ENCODE data around the gene RBBP5.

The RBBP5 gene

GRCh38 chr1:205129447-205130029, 7.8 kb upstream of the RBBP5 start:
- Histone ChIP-seq H2AFZ (ENCODE audit: low read length) (no peak overlapping the region), H3K4me1 (ENCODE audit: insufficient read depth, low read length, severe bottlenecking) (peaks cover 7% of the 10 kb centered on the region), H3K27ac (ENCODE audit: low read depth, low read length, poor library complexity, severe bottlenecking) (no peak overlapping the region), H3K9ac (ENCODE audit: low read length) (no peak overlapping the region), H3K4me3 (ENCODE audit: low read depth, low read length, poor library complexity, severe bottlenecking) (no peak overlapping the region), H3K27me3 (ENCODE audit: insufficient read depth, low read length) (0 out of 2 replicates have a peak, but pooled peaks cover 5% of the 10 kb centered on the region), H3K79me2 (ENCODE audit: insufficient read depth, low read length) (no peaks in the 10 kb centered on the region), H3K9me2 (ENCODE audit: low read depth, low read length) (no peaks in the 10 kb centered on the region), H3K4me2 (ENCODE audit: low read length) (no peak overlapping the region), H3F3A (ENCODE audit: insufficient read depth, low read length) (no peaks in the 10 kb centered on the region), H3K9me3 (ENCODE audit: low read length) (no peaks in the 10 kb centered on the region), H3K36me3 (ENCODE audit: insufficient read depth, low read length) (no peaks in the 10 kb centered on the region), H4K20me1 (ENCODE audit: insufficient read depth, low read length) (no peaks in the 10 kb centered on the region)
- no peak for TF ChIP-seq CTCF (IDR thresholded peaks at IDR 0.05; ENCODE audit: low read length)
- TF ChIP-seq EZH2 (IDR thresholded peaks at IDR 0.05; ENCODE audit: borderline replicate concordance, low read length), result no peak

GRCh38 chr1:205128050-205128449, 6.3 kb upstream of the RBBP5 start:
- Histone ChIP-seq H3F3A (ENCODE audit: insufficient read depth, low read length) (no peaks in the 10 kb centered on the region), H3K4me2 (ENCODE audit: low read length) (no peak overlapping the region), H3K27me3 (ENCODE audit: insufficient read depth, low read length) (0 out of 2 replicates have a peak, but pooled peaks cover 5% of the 10 kb centered on the region), H4K20me1 (ENCODE audit: insufficient read depth, low read length) (no peaks in the 10 kb centered on the region), H2AFZ (ENCODE audit: low read length) (no peak overlapping the region), H3K36me3 (ENCODE audit: insufficient read depth, low read length) (no peaks in the 10 kb centered on the region), H3K9me3 (ENCODE audit: low read length) (no peaks in the 10 kb centered on the region), H3K9me2 (ENCODE audit: low read depth, low read length) (no peaks in the 10 kb centered on the region), H3K27ac (ENCODE audit: low read depth, low read length, poor library complexity, severe bottlenecking) (no peak overlapping the region), H3K79me2 (ENCODE audit: insufficient read depth, low read length) (no peaks in the 10 kb centered on the region), H3K9ac (ENCODE audit: low read length) (no peak overlapping the region), H3K4me3 (ENCODE audit: low read depth, low read length, poor library complexity, severe bottlenecking) (no peak overlapping the region), H3K4me1 (ENCODE audit: insufficient read depth, low read length, severe bottlenecking) (peaks cover 11% of the 10 kb centered on the region)
- TF ChIP-seq CTCF (IDR thresholded peaks at IDR 0.05; ENCODE audit: low read length) (no peak), EZH2 (IDR thresholded peaks at IDR 0.05; ENCODE audit: borderline replicate concordance, low read length) (no peak)

GRCh38 chr1:205127646-205128045, 5.9 kb upstream of the RBBP5 start:
- Histone ChIP-seq H3K27me3 (ENCODE audit: insufficient read depth, low read length) (0 out of 2 replicates have a peak, but pooled peaks cover 5% of the 10 kb centered on the region), H3K79me2 (ENCODE audit: insufficient read depth, low read length) (no peaks in the 10 kb centered on the region), H3K9me3 (ENCODE audit: low read length) (no peaks in the 10 kb centered on the region), H3K9ac (ENCODE audit: low read length) (no peak overlapping the region), H3K4me3 (ENCODE audit: low read depth, low read length, poor library complexity, severe bottlenecking) (no peak overlapping the region), H3K4me1 (ENCODE audit: insufficient read depth, low read length, severe bottlenecking) (peaks cover 15% of the 10 kb centered on the region), H3K9me2 (ENCODE audit: low read depth, low read length) (no peaks in the 10 kb centered on the region), H3K27ac (ENCODE audit: low read depth, low read length, poor library complexity, severe bottlenecking) (no peak overlapping the region), H3K36me3 (ENCODE audit: insufficient read depth, low read length) (no peaks in the 10 kb centered on the region), H4K20me1 (ENCODE audit: insufficient read depth, low read length) (no peaks in the 10 kb centered on the region), H3K4me2 (ENCODE audit: low read length) (no peak overlapping the region), H2AFZ (ENCODE audit: low read length) (no peak overlapping the region), H3F3A (ENCODE audit: insufficient read depth, low read length) (no peaks in the 10 kb centered on the region)
- TF ChIP-seq CTCF (IDR thresholded peaks at IDR 0.05; ENCODE audit: low read length) (no peak), EZH2 (IDR thresholded peaks at IDR 0.05; ENCODE audit: borderline replicate concordance, low read length) (no peak)

Data from OCI-LY1 (cell line).